Measurements from ENCODE around the gene POLR3G. TPM values are rescaled to one million over a fixed set of nuclear protein-coding genes. Genes with fewer than 3 reads are reported as not detected.
A peak's percentile ranks its signal among the peaks of the same experiment; 100 is the strongest.

The POLR3G gene
- total RNA-seq, 1 donor from 2014 or later = 3.2 TPM

DNA sequence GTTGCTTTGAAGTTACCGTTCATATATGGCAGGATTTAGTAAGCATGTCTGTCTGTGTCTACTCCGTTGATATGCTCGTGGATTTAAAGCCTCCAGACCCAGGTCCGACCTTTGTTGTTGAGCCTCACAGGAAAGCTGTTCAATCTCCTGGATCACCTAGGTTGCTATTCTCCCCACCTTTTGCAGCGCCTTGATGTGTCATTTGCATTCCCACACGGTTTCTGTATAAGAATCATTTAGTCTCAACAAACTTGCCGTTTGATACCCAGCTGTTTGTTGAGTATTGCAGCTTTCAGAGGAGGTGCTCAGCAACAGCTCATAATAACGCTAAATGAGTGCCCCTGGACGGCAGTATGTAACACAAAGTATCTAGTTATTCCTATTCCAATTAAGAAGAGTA is 82.7 kb downstream of the POLR3G start:
- TF ChIP-seq, protein P1, sequence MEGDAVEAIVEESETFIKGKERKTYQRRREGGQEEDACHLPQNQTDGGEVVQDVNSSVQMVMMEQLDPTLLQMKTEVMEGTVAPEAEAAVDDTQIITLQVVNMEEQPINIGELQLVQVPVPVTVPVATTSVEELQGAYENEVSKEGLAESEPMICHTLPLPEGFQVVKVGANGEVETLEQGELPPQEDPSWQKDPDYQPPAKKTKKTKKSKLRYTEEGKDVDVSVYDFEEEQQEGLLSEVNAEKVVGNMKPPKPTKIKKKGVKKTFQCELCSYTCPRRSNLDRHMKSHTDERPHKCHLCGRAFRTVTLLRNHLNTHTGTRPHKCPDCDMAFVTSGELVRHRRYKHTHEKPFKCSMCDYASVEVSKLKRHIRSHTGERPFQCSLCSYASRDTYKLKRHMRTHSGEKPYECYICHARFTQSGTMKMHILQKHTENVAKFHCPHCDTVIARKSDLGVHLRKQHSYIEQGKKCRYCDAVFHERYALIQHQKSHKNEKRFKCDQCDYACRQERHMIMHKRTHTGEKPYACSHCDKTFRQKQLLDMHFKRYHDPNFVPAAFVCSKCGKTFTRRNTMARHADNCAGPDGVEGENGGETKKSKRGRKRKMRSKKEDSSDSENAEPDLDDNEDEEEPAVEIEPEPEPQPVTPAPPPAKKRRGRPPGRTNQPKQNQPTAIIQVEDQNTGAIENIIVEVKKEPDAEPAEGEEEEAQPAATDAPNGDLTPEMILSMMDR (IDR thresholded peaks at IDR 0.05; ENCODE audit: unreplicated experiment) = no peak
- Mint-ChIP-seq H3K4me3 (ENCODE audit: low read depth) (peak overlapping the region; percentile 91), H3K27ac (no peak overlapping the region), H3K36me3 (ENCODE audit: insufficient read depth) (no peaks in the 10 kb centered on the region), H3K4me1 (ENCODE audit: low read depth) (peaks cover 32% of the 10 kb centered on the region), H3K9me3 (ENCODE audit: low read depth) (no peaks in the 10 kb centered on the region), H3K27me3 (peaks cover 7% of the 10 kb centered on the region)
- DNase-seq (ENCODE audit: low spot score, unreplicated experiment) = no peak

DNA sequence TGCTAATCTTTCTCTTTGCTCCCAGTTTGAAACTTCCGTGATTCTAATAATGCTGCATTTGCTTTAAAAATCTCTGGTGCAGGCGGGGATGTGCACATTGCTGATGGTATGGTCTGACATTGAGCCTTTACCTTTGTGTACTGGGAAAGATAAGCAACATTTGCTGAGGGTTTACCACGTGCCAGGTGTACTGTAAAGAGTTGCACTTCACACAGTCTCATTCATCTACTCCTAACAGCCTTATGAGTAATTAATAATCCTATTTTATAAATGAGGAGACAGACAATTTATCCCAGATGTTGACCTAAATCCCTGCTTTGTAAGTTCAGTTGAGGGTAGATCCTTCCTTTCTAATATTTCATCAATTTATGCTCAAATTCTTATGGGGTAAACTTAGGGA is 83.2 kb downstream of the POLR3G start:
- Mint-ChIP-seq H3K27me3 (peaks cover 7% of the 10 kb centered on the region), H3K27ac (peak overlapping the region; percentile 97), H3K4me1 (ENCODE audit: low read depth) (peaks cover 32% of the 10 kb centered on the region), H3K36me3 (ENCODE audit: insufficient read depth) (no peaks in the 10 kb centered on the region), H3K4me3 (ENCODE audit: low read depth) (peak overlapping the region; percentile 91), H3K9me3 (ENCODE audit: low read depth) (no peaks in the 10 kb centered on the region)
- TF ChIP-seq, protein P1 (IDR thresholded peaks at IDR 0.05; ENCODE audit: unreplicated experiment) = no peak
- no peak for DNase-seq (ENCODE audit: low spot score, unreplicated experiment)

DNA sequence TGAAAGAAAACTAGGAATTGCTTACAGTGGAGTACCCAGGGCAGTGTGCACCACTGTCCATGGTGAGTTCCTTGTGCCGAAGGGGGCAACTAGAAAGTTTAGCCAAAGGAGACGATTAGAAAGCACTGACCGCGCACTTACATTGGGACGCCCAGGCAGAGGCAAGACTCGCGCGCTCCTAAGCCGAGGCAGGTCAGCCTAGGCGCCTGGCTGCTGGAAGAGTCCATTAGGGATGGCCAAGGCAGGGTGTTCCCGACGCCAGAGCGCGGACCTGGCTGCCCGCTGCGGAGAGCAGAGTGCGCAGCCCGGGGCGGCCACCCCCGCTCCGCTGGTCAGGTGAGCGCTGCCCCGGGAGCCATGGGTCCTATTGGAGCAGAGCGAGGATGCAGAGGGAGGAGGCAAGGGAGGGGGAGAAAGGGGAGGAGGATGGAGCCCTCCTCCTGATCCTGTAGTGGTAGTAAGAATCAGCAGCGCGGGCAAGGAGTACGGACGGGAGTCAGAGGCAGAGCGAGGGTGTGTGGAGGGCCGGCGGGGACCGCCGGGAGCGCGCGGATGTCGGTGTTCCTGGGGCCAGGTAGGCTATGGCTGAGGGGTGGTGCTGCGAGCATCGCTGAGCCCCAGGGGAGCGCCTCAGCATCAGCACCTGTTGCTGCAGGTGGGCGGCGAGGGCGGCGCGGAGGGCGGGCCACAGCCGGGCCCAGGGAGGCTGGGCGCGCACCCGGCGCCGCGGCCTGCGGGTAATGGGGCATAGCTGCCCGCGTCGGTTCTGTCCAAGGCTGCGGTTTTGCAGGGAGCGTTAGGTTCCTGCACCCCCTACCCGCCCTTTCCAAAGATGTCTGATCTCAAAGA is 83.9 kb downstream of the POLR3G start, which contains the start of gene ADGRV1:
Gene ADGRV1 (plus strand): TSS at position 454 of the 849 bp plus-strand sequence. CDS start 99 bp downstream, at position 553.
- Mint-ChIP-seq H3K27me3 (peaks cover 7% of the 10 kb centered on the region), H3K27ac (peak within 1 kb of the TSS; percentile 97)

DNA sequence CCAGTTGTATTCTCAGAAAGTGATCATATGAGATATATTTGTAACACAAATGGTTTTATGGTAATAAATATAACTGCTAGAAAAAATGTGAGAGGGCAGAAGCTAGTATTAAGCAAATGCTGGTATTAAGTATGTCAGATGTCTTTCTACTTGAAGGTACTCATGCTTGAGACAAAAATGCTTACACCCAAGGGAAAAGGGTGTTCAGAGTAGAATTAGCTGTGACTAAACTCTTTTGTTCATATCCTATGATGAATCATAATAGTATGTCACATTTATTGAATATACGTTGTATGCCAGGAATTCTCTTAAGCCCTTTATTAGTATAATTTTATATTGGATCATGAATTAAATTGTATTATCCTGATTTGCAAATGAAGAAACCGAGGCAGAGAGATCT is 86.1 kb downstream of the POLR3G start:
- Mint-ChIP-seq H3K27ac (no peak overlapping the region), H3K36me3 (ENCODE audit: insufficient read depth) (peaks cover 7% of the 10 kb centered on the region), H3K27me3 (peaks cover 7% of the 10 kb centered on the region), H3K4me3 (ENCODE audit: low read depth) (no peak overlapping the region), H3K9me3 (ENCODE audit: low read depth) (peaks cover 7% of the 10 kb centered on the region), H3K4me1 (ENCODE audit: low read depth) (peaks cover 26% of the 10 kb centered on the region)
- TF ChIP-seq, protein P1 (IDR thresholded peaks at IDR 0.05; ENCODE audit: unreplicated experiment) = no peak
- no peak for DNase-seq (ENCODE audit: low spot score, unreplicated experiment)

More for the DNA sequence above, 83.9 kb downstream of the POLR3G start, which contains the start of gene ADGRV1:
- DNase-seq (ENCODE audit: low spot score, unreplicated experiment) = peak; percentile 91
- peaks cover 32% of the 10 kb centered on the region for H3K4me1 Mint-ChIP-seq (ENCODE audit: low read depth)
- peak within 1 kb of the TSS; percentile 91 for H3K4me3 Mint-ChIP-seq (ENCODE audit: low read depth)
- H3K36me3 Mint-ChIP-seq (ENCODE audit: insufficient read depth) = no peaks in the 10 kb centered on the region
- TF ChIP-seq, protein P1 (IDR thresholded peaks at IDR 0.05; ENCODE audit: unreplicated experiment) = no peak
- H3K9me3 Mint-ChIP-seq (ENCODE audit: low read depth) = no peaks in the 10 kb centered on the region

DNA sequence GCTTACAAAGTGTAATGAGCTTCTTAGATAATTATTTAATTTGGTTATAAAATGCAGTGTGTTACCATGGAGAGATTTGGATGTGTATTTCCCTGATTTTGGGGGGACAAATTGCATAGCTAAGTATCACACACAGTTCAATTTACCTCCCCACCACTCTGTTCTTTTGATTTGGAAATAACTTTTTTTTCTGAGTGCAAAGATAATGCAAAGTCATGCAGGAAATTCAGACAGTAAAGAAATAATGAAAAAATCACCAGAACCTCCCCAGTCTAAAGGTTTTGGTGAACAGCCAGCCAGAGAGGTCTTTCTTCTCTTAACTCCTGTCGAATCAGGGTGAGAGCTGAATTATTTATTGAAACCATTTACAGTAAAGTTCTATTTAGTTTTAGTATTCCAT is 87.1 kb downstream of the POLR3G start:
- Mint-ChIP-seq H3K4me1 (ENCODE audit: low read depth) (peaks cover 24% of the 10 kb centered on the region), H3K27ac (no peak overlapping the region), H3K4me3 (ENCODE audit: low read depth) (no peak overlapping the region)

More for the DNA sequence above, 87.1 kb downstream of the POLR3G start:
- Mint-ChIP-seq H3K9me3 (ENCODE audit: low read depth) (peaks cover 9% of the 10 kb centered on the region), H3K36me3 (ENCODE audit: insufficient read depth) (peaks cover 10% of the 10 kb centered on the region), H3K27me3 (peaks cover 3% of the 10 kb centered on the region)
- TF ChIP-seq, protein P1 (IDR thresholded peaks at IDR 0.05; ENCODE audit: unreplicated experiment) = no peak
- no peak for DNase-seq (ENCODE audit: low spot score, unreplicated experiment)
